Keratinocyte (primary cell): ENCODE data around the gene ZIC2. TPM values are rescaled to one million over a fixed set of nuclear protein-coding genes. Genes with fewer than 3 reads are reported as not detected.
"Not testable (repeated sequence)": the region's sequence is repeated elsewhere in the genome, so short reads cannot be mapped to it uniquely, and the experiment has no call there.

Source experiments
- DNase-seq: peaks from one replicate; pipeline ENCODE4 v3.0.0-alpha.2; 2011; ENCODE audit warnings: low read depth, missing footprints, low spot score
- FAIRE-seq: peaks from 2 replicates; lab custom pipeline; 2011; peaks lifted over from hg19 to GRCh38; lab: Jason Lieb, UNC
- H2AFZ ChIP-seq: 2 replicates; pipeline ENCODE4 v1.6.0; 2012; ENCODE audit warnings: low read length, control low read depth, inconsistent platforms; ENCODE audit not compliant: control insufficient read depth
- H3K27ac ChIP-seq: 2 replicates; pipeline ENCODE4 v1.5.1; 2011; ENCODE audit warnings: low read length; ENCODE audit not compliant: control insufficient read depth, insufficient read depth
- H3K27me3 ChIP-seq: 3 replicates; pipeline ENCODE4 v1.6.0; 2011; ENCODE audit warnings: low read length; ENCODE audit not compliant: control insufficient read depth, insufficient read depth; ENCODE audit errors: extremely low read depth
- H3K36me3 ChIP-seq, 2 experiments: 2 replicates in 1 of 2; 3 replicates in 1 of 2; pipeline ENCODE4 v1.5.1; 2011; ENCODE audit warnings: low read length in 2 of 2, mild to moderate bottlenecking in 1 of 2; ENCODE audit not compliant: control insufficient read depth in 2 of 2, insufficient read depth in 2 of 2; ENCODE audit errors: extremely low read depth in 1 of 2
- H3K4me1 ChIP-seq: 3 replicates; pipeline ENCODE4 v1.5.1; 2011; ENCODE audit warnings: low read length; ENCODE audit not compliant: control insufficient read depth, insufficient read depth; ENCODE audit errors: extremely low read depth
- H3K4me2 ChIP-seq: 3 replicates; pipeline ENCODE4 v1.6.0; 2011; ENCODE audit warnings: low read depth, low read length; ENCODE audit not compliant: control insufficient read depth, insufficient read depth; ENCODE audit errors: extremely low read depth
- H3K4me3 ChIP-seq, 3 experiments: fragments of 200-600 bp in 1 of 3; sonication (generic) in 1 of 3; 2 replicates in 2 of 3; 3 replicates in 1 of 3; pipeline ENCODE4 v1.5.1; 2011 to 2016; ENCODE audit warnings: low read length in 3 of 3, mild to moderate bottlenecking in 3 of 3, control low read depth in 2 of 3, inconsistent platforms in 1 of 3, low read depth in 1 of 3, mixed read lengths in 1 of 3, mixed run types in 1 of 3, moderate library complexity in 1 of 3; ENCODE audit not compliant: control insufficient read depth in 2 of 3, insufficient read depth in 2 of 3; ENCODE audit errors: extremely low read depth in 1 of 3
- H3K79me2 ChIP-seq: 2 replicates; pipeline ENCODE4 v1.6.0; 2012; ENCODE audit warnings: low read length; ENCODE audit not compliant: control insufficient read depth, insufficient read depth
- H3K9ac ChIP-seq: 3 replicates; pipeline ENCODE4 v1.6.0; 2011; ENCODE audit warnings: low read length; ENCODE audit not compliant: control insufficient read depth, insufficient read depth; ENCODE audit errors: extremely low read depth
- H3K9me1 ChIP-seq: 3 replicates; pipeline ENCODE4 v1.6.0; 2011; ENCODE audit warnings: low read length; ENCODE audit not compliant: control insufficient read depth, insufficient read depth; ENCODE audit errors: extremely low read depth
- H3K9me3 ChIP-seq: 2 replicates; pipeline ENCODE4 v1.5.1; 2012; ENCODE audit warnings: low read depth, low read length; ENCODE audit not compliant: control insufficient read depth
- H4K20me1 ChIP-seq: 3 replicates; pipeline ENCODE4 v1.6.0; 2011; ENCODE audit warnings: low read length; ENCODE audit not compliant: control insufficient read depth, insufficient read depth; ENCODE audit errors: extremely low read depth
- EZH2 ChIP-seq: IDR thresholded peaks from one replicate; pipeline ENCODE4 v1.6.1; 2012; ENCODE audit warnings: inconsistent platforms, mild to moderate bottlenecking, low read length, moderate library complexity
- dilution Hi-C: fragments of 300-500 bp; cut with MboI; formaldehyde crosslinking; loops from one replicate; pipeline ENCODE4 v1.7.0; 2020; ENCODE audit warnings: low sequenced_read_pairs; ENCODE audit not compliant: extremely low pct_ligation_motif_present
- polyA plus RNA-seq, 5 experiments: library from polyadenylated mRNA; depleted of rRNA in 3 of 5; stranded (reverse) in 3 of 5; stranded (forward) in 1 of 5; unstranded in 1 of 5; fragments of >200 nt; gene quantifications; 1 replicate in 1 of 5; 2 replicates in 3 of 5; 3 replicates in 1 of 5; pipeline versions ENCODE4 v1.2.1 to v1.2.3, GENCODE V29; 2011 to 2012; ENCODE audit warnings: missing spikeins in 2 of 5, low read depth in 1 of 5, low replicate concordance in 1 of 5
- TF ChIP-seq, protein P1 (sequence below), 3 experiments: IDR thresholded peaks in 1 of 3; conservative IDR thresholded peaks in 1 of 3; optimal IDR thresholded peaks in 1 of 3; 2 replicates in 2 of 3; 3 replicates in 1 of 3; pipeline versions ENCODE3 to v1.5.1; 2011; ENCODE audit warnings: low read length in 3 of 3, mild to moderate bottlenecking in 3 of 3, moderate library complexity in 2 of 3, control low read depth in 1 of 3, inconsistent platforms in 1 of 3; ENCODE audit not compliant: insufficient read depth in 2 of 3; ENCODE audit errors: extremely low read depth in 1 of 3

ZIC2 gene
- polyA plus RNA-seq, 1 donor (not counting 4 experiments of a cell fraction or from before 2014, with no cell fraction given): not detected

DNA sequence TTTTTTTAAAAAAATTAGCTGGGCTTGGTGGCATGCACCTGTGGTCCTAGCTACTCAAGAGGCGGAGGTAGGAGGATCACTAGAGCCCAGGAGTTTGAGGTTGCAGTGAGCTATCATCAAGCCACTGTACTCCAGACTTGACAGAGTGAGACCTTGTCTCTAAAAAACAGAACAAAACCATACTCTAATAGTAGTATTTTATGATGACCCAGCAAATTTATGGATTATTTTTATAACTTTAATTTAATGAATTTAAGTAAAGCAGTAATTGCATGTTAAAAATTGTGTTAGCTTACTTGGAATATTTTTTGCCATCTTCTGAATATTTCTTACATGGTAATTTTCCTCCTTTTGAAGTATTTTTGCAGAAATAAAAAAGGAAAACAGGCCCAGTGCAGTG lies 48.3 kb downstream of the ZIC2 start:
- no peaks in the 10 kb centered on the region for H3K9me1 ChIP-seq
- TF ChIP-seq EZH2: no peak
- TF ChIP-seq, protein P1, sequence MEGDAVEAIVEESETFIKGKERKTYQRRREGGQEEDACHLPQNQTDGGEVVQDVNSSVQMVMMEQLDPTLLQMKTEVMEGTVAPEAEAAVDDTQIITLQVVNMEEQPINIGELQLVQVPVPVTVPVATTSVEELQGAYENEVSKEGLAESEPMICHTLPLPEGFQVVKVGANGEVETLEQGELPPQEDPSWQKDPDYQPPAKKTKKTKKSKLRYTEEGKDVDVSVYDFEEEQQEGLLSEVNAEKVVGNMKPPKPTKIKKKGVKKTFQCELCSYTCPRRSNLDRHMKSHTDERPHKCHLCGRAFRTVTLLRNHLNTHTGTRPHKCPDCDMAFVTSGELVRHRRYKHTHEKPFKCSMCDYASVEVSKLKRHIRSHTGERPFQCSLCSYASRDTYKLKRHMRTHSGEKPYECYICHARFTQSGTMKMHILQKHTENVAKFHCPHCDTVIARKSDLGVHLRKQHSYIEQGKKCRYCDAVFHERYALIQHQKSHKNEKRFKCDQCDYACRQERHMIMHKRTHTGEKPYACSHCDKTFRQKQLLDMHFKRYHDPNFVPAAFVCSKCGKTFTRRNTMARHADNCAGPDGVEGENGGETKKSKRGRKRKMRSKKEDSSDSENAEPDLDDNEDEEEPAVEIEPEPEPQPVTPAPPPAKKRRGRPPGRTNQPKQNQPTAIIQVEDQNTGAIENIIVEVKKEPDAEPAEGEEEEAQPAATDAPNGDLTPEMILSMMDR (optimal IDR thresholded peaks at IDR 0.05 in 1 of 3, IDR thresholded peaks at IDR 0.05 in 1 of 3, conservative IDR thresholded peaks at IDR 0.05 in 1 of 3; ENCODE audit: extremely low read depth in 1 of 3, insufficient read depth in 2 of 3, low read length in 3 of 3): no peak
- no peaks in the 10 kb centered on the region for H3K36me3 ChIP-seq
- no peak overlapping the region for H3K4me3 ChIP-seq
- no peak overlapping the region for H2AFZ ChIP-seq
- no peaks in the 10 kb centered on the region for H3K4me1 ChIP-seq
- DNase-seq (no peak), FAIRE-seq (no peak)
- H3K9me3 ChIP-seq: no peaks in the 10 kb centered on the region
- no peaks in the 10 kb centered on the region for H3K79me2 ChIP-seq
- no peaks in the 10 kb centered on the region for H4K20me1 ChIP-seq
- no peak overlapping the region for H3K27ac ChIP-seq
- H3K27me3 ChIP-seq: peaks cover 3% of the 10 kb centered on the region
- H3K9ac ChIP-seq: no peak overlapping the region
- no peak overlapping the region for H3K4me2 ChIP-seq
- dilution Hi-C loops: no loop called here

DNA sequence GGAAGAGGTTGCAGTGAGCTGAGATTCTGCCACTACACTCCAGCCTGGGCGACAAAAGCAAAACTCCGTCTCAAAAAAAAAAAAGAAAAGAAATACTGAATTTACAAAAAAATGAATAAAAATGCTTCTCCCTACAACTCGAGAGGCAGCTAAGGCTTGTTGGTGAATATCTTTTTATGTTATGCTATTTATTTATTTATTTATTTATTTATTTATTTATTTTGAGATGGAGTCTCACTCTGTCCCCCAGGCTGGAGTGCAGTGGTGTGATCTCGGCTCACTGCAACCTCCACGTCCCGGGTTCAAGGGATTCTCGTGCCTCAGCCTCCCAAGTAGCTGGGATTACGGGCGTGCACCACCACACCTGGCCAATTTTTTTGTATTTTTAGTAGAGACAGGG lies 51.1 kb downstream of the ZIC2 start:
- DNase-seq, H4K20me1 ChIP-seq, H2AFZ ChIP-seq, H3K9ac ChIP-seq, H3K4me1 ChIP-seq, H3K27ac ChIP-seq, H3K9me3 ChIP-seq, H3K4me2 ChIP-seq, dilution Hi-C loops, H3K9me1 ChIP-seq, H3K79me2 ChIP-seq, H3K4me3 ChIP-seq, H3K27me3 ChIP-seq, FAIRE-seq, H3K36me3 ChIP-seq: not testable (repeated sequence)

- peaks cover 3% of the 10 kb centered on the region for H3K27me3 ChIP-seq
- H2AFZ ChIP-seq: no peak overlapping the region
- no peaks in the 10 kb centered on the region for H3K4me1 ChIP-seq
- H3K9me1 ChIP-seq: no peaks in the 10 kb centered on the region
- H3K9ac ChIP-seq: no peak overlapping the region
- no peaks in the 10 kb centered on the region for H3K79me2 ChIP-seq
- FAIRE-seq (no peak), DNase-seq (no peak)
- TF ChIP-seq EZH2: no peak
- TF ChIP-seq, protein P1 (optimal IDR thresholded peaks at IDR 0.05 in 1 of 3, IDR thresholded peaks at IDR 0.05 in 1 of 3, conservative IDR thresholded peaks at IDR 0.05 in 1 of 3; ENCODE audit: extremely low read depth in 1 of 3, insufficient read depth in 2 of 3, low read length in 3 of 3): no peak
- no peak overlapping the region for H3K4me2 ChIP-seq
- no peak overlapping the region for H3K27ac ChIP-seq
- H3K4me3 ChIP-seq: no peak overlapping the region
- H4K20me1 ChIP-seq: no peaks in the 10 kb centered on the region
- no peaks in the 10 kb centered on the region for H3K36me3 ChIP-seq
- dilution Hi-C loops: no loop called here
- no peaks in the 10 kb centered on the region for H3K9me3 ChIP-seq
Measured at GRCh38 chr13:100035936-100036335, 54.4 kb downstream of the ZIC2 start.
